Urinary bladder (tissue), 4 donors: ENCODE data around the gene HHLA2. TPM values are rescaled to one million over a fixed set of nuclear protein-coding genes. Genes with fewer than 3 reads are reported as not detected.

Source experiments
- DNase-seq: peaks from one replicate; pipeline ENCODE4 v3.0.0-alpha.2; 2015; ENCODE audit errors: extremely low spot score
- H3K27ac ChIP-seq: one replicate; pipeline ENCODE4 v1.5.1; 2013; ENCODE audit warnings: low read depth, mild to moderate bottlenecking, moderate library complexity
- H3K36me3 ChIP-seq: one replicate; pipeline ENCODE4 v1.6.1; 2013; ENCODE audit warnings: mild to moderate bottlenecking, moderate library complexity; ENCODE audit not compliant: insufficient read depth
- H3K4me1 ChIP-seq: one replicate; pipeline ENCODE4 v1.6.1; 2013; ENCODE audit warnings: mild to moderate bottlenecking, moderate library complexity; ENCODE audit not compliant: insufficient read depth
- H3K4me3 ChIP-seq: one replicate; pipeline ENCODE4 v1.5.1; 2013; ENCODE audit warnings: low read depth, low read length
- WGBS: extraction: QIAGEN DNeasy Blood & Tissue Kit; methylation state at CpG from one replicate; pipeline ENCODE4 v1.1.7; 2013; 5-methylcytosine and 5-hydroxymethylcytosine counted together
- polyA plus RNA-seq: library from polyadenylated mRNA; stranded (reverse); fragments of 200-250 nt; gene quantifications from one replicate; pipeline ENCODE4 v1.2.3, GENCODE V29; 2013
- total RNA-seq: library from RNA; depleted of rRNA; stranded (reverse); fragments of >200 nt; gene quantifications from one replicate; pipeline ENCODE4 v1.2.3, GENCODE V29; 2014
- donor health status: healthy with polysubstance abuse.
- donor health status: healthy.

HHLA2 gene
- total and polyA plus RNA-seq, 2 donors, result not detected

DNA sequence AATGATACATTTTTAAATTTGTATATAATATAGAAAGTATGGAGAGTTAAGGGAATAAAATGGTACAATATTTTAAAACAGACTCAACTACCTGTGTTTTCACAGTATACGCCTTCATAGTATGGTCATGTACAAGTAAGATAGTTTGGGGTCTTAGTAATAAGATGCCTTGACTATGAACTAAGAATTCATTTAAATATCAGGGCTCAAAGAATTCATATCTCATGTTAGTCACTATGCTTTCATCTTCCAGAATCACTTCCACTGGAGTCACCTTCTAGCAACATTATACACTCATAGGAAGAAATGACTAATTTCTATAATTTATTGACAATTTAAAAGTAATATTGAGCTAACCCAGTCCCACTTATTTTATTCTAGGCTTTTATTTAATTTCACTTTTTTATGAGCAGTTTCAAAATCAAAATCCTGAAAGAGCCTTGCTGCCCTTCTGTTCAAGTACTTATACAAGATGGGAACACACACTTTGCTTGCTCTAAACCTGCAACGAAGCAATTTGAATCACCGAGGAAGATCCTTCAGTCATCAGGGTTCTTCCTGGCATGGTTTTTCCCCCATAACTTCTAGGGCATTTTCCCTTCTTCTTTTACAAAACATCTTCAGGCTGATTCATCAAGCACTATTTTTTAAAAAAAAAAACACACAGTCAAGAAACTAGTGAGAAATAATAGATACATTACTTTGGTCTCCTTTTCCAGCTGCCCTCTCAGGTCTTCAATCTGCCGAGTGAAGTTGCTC, 119.9 kb downstream of the HHLA2 start:
- H3K36me3 ChIP-seq, result no peaks in the 10 kb centered on the region
- H3K27ac ChIP-seq, result no peak overlapping the region
- no peak for DNase-seq
- H3K4me1 ChIP-seq, result no peaks in the 10 kb centered on the region
- no peak overlapping the region for H3K4me3 ChIP-seq
- WGBS, result 89% methylated on average over 4 of the region's 4 CpGs

DNA sequence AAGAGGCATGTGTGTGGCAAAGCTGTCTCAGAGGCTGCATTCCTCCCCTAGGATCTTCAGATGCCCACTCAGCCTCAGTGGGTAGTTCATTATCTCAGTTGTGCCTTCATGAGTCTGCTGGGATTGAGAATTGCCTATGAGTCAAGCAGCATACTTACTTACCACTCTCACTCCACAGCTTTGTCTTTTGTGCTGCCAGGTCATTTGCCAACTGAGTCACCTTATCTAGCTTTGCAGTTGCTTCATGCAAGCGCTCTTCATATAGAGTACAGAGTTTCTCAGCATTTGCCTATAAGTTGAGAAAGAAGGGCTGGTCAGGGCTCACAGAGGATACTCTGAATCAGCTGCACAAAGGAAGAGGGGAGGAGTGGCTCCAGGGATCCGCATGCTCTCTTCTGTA, 124.6 kb downstream of the HHLA2 start:
- H3K4me3 ChIP-seq, result no peak overlapping the region
- DNase-seq, result no peak
- WGBS, result 96% methylated on average over 2 of the region's 2 CpGs
- H3K36me3 ChIP-seq, result no peaks in the 10 kb centered on the region
- H3K27ac ChIP-seq, result no peak overlapping the region
- no peaks in the 10 kb centered on the region for H3K4me1 ChIP-seq

Other genes starting within 250 kb of the HHLA2 start
- 155 TPM for gene CD47, start 205.5 kb upstream of the HHLA2 start, total RNA-seq
- gene CD47, start 205.5 kb upstream of the HHLA2 start, polyA plus RNA-seq, result 39.2 TPM
- gene IFT57, start 74.1 kb upstream of the HHLA2 start, total RNA-seq, result 80.1 TPM
- gene IFT57, start 74.1 kb upstream of the HHLA2 start, polyA plus RNA-seq, result 33.8 TPM
- gene MYH15, start 214.0 kb downstream of the HHLA2 start, total RNA-seq, result 1.2 TPM
- gene MYH15, start 214.0 kb downstream of the HHLA2 start, polyA plus RNA-seq, result 0.10 TPM